Medulla oblongata (tissue), 1 donor: ENCODE results near the gene CRIP2.

Experiments
- DNase-seq: peaks from one replicate; pipeline ENCODE4 v3.0.0-alpha.2; 2015; ENCODE audit errors: extremely low spot score

Gene CRIP2, protein sequence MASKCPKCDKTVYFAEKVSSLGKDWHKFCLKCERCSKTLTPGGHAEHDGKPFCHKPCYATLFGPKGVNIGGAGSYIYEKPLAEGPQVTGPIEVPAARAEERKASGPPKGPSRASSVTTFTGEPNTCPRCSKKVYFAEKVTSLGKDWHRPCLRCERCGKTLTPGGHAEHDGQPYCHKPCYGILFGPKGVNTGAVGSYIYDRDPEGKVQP

DNA sequence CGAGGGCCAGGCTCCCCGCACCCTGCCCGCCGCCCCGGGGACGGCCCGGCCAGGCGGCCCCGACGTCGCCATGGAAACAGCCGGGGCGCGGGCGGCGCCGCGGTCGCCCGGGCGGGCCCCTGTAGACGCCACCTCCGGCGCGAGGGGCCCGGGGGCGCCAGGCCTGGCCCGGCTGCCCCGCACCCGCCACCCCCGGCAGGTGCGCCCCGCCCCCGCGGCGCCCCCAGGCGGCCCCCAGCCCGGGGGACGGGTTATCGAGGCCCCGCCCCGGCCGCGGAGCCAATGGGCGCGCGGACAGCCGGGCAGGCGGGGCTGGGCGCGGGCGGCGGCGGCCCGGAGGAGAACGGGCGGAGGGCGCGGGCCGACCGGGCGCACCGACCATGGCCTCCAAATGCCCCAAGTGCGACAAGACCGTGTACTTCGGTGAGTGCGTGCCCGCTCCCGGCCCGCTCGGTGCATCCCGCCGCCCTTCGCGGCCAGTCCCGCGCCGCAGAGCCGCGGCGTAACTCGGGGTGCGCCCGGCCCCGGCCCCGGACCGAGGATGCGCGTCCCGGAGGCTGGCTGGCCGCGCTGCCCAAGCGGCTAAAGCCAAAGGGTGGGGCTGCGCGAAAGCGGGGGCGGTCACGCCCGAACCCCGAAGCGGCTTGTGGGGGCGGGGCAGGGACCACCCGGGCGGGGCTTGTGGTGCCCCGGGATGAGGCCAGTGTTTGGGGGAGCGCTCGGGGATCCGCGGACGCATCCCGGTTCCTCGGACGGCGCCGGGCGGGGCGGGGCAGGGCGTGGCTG, at the start of gene CRIP2:
CRIP2 (plus strand) TSS at position 339 of the 786 bp plus-strand sequence; CDS start at position 381, 42 bp downstream.
- no peak for DNase-seq

DNA sequence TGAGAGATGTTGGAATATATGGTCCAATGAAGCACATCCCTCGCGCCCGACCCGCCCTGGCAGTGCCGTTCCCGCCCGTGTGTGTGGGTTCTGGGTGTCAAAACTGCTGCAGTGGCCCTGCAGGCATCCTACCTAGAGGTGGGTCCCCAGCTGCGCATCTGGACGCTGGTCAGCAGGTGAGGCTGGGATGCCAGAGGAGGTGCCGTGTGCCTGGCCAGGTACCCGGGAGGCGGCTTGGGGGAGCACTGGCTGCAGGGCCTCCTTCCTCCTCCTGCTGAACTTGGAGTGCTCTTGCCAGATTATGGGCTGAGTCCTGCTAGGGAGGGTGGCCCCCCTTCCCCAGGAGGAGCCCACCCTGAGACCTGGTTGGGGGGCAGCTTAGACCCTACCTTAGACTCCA, 49.8 kb upstream of the CRIP2 start:
- DNase-seq = no peak

DNA sequence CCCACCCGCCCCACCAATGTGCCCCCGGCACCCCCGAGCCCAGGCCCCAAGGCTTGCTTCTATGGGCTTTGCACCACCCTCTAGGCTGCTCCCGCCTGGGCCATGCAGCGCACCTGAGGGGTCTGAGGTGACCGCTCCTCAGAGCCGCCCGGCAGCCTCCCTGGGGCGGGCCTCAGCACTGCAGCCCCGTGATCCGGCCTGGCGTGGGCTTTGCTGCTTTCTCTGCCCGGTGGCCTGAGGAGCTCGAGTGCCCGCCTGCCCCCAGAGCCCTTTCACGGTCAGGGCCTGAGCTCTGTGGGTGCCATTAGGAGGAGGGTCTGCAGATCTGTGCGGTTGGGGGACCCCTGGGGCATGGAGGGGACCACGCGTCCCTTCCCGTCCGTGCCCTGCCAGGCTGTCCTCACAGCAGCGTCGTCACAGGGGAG, 48.8 kb upstream of the CRIP2 start:
- no peak for DNase-seq

DNA sequence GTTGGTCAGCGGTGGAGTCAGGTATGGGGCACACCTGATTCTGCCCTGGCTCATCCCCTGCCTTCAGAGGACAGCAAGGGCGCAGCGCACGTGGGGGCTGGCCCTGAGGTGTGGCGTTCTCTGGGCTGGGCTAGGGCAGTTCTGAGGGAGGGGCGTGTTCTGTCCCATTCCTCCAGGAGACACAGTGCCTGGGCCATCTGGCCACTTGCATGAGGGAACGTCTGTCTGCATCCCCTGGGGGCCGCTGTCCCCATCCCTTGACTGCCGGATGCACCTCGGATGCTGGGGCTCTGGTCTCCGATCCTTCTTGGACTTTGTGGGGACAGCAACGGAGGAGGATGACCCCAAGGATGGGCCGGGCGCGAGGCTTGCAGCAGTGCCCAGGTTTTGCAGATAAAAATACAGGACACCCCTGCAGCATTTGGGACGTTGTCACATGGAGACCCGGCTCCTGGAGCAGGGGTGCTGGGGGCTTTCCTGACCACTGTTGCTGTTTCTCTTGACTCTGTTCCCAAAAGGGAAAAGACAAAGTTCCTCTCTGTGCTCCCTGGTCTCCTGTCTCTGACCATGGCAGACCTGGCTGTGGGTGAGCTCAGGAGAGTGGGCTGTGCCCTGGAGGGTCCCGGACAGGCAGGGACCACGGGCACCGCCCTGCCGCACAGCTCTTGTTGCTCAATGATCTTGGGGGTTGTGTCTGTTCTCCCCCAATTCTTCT, 48.0 kb upstream of the CRIP2 start:
- no peak for DNase-seq

DNA sequence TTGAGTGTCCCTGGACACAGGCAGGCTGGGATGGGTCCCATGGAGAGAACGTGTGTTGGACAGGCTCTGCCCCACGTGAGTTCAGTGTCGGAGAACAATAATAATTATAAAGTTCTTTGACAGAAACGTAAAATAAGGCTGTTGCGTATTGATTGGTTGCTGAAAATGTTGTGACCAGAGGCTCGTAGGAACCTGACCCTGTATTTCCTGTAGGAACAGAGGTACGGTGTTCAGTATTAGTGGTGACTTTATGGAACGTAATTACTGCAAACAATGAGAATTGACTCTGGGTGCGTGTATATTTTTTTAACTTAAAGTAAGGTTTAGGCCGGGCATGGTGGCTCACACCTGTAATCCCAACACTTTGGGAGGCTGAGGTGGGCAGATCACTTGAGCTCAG, 47.2 kb upstream of the CRIP2 start:
- no peak for DNase-seq

DNA sequence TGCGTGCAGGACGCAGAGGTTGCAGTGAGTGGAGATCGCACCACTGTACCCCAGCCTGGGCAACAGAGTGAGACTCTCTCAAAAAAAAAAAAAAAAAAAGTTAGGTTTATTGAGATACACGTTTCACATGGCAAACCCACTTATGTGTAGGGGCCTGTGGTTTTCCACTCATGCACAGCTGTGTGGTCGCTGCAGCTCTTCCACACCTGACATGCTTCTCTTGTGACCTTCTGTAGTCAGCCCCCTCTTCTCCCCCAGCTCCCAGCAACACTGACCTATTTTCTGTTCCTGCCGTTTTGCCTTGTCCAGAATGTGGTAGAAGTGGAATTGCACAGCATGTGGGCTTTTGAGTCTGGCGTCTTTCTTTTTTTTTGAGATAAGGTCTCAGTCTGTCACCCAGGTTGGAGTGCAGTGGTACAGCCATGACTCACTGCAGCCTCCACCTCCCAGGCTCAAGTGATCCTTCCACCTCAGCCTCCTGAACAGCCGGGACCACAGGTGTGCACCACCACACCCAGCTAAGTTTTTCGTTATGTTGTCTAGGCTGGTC, 46.6 kb upstream of the CRIP2 start:
- no peak for DNase-seq

DNA sequence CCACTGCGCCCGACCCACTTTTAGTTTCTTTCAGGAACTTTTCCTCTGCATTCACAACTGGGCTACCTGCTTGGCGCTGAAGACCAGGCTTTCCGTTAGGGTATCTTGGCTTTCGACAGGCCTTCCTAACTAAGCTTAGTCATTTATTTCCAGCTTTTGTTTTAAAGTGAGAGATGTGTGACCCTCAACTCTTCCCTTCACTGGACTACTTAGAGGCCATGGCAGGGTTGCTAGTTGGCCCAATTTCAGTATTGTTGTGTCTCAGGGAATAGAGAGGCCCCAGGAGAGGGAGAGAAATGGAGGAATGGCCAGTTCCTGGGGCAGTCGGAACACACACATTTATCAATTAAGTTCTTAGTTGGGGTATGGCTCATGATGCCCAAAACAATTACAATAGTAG, 44.6 kb upstream of the CRIP2 start:
- DNase-seq = no peak

DNA sequence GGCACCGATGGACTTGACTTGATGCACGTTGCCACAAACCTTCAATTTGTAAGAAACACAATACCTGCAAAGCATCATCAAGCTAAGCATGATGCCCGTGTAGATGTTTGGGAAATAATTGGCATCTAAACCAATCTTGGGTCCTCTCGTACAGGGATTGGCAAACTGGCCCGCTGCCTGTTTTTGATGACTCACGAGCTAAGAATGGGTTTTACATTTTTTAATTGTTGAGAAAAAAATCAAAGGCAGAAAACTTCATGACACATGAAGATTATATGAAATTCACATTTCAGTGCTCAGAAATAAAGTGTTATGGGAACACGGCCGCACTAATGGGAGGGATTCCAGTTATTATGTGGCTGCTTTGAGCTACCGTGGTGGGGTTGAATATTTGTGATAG, 44.1 kb upstream of the CRIP2 start:
- DNase-seq = no peak

DNA sequence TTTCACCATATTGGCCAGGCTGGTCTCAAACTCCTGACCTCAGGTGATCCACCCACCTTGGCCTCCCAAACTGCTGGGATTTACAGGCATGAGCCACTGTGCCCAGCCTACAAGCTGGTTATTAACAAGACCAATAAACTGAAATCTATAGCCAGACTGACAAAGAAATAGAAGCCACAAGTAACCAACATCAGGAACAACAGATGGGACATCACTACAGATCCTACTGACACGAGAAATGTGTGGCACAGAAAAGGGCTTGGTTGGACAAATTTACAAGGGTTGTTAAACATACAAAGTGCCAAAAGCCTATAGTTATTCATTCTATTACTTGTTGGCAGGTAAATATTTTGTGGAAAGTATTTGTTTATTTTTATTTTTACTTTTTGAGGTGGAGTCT, 43.4 kb upstream of the CRIP2 start:
- no peak for DNase-seq

DNA sequence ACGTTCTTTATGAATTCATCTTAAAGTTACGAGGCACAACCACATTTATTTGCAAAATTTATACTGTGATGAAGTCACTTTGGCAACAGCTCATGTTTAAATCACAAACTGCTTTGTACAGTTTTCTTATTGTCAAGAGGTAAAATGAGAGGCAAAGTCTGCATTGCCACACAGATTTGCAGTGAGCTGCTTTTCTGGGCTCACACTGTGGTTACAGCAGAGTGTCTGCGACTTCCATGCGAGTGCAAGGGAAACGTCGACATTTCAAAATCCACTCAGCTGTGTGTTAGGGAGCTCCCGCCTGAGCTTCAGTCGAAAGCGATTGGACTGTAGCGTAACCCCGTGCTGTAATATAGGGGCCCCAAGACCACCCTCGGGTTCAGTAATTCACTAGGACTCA, 42.0 kb upstream of the CRIP2 start:
- DNase-seq = no peak

DNA sequence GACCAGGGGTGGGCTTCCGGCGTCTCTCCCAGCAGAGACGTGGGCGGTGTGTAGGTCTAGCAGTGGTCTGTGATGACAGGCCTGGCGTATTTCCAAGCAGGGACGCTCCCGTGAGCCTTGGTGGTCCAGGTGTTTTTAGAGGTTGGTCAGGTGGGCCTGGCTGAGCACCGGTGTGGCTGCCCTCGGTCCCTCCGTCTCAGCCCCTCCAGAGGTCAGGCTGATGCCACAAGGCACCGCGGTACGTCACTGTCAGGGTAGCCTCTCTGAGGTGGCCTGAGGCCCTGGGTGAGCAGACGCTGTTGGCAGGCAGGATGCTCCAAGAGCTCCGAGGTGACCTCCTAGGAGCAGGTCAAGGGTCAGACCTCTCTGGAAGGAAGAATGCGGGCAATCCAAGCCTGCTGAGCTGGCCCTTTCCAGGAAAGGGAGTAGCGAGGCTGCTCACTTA, 41.4 kb upstream of the CRIP2 start:
- no peak for DNase-seq

DNA sequence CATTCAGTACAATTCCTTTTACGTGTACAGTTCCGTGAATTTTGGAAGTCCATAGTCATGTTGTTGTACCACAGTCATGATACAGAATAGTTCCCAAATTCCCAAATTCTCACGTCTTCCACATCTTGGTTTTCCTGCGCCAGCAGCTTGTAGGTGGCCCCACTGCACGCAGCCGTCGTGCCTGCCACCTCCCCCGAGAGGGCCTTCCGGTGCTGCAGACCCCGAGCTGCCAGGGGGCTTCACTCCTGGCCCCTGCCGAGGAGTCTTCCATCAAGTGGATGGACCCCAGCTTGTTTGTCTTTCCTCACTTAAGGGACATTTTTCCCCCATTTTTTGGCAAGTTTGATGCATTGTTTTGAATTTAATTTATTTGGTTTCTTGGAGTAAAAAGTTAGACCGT, 38.2 kb upstream of the CRIP2 start:
- DNase-seq = no peak

DNA sequence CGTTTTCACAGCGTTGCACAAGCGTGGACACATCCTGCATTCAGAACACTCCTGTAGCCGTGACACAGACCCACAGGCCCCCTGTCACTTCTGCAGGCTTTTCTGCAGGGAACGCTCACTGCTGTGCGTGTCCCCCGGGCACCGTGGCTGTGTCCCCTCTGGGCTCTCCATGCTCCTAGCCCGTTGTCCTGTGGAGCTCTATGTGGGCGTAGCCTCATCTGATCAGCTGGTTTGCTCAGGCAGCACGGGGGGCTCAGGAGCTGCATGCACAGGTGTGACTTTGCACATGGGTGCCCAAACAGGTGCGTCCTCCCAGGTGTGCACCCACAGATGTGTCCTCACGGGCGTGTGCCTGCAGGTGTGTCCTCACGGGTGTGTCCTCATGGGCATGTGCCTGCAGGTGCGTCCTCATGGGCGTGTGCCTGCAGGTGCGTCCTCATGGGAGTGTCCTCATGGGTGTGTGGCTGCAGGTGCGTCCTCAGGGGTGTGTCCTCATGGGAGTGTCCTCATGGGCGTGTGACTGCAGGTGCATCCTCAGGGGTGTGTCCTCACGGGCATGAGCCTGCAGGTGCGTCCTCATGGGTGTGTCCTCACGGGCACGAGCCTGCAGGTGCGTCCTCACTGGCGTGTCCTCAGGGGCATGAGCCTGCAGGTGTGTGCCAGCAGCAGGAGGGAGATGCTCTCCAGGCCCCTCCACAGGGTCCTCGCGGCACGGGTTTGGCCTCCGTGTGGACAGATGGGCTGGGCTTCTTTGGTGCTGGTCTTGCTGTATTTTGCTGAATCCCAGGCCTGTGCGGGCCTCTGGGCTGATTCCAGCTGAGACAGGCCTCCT, 37.5 kb upstream of the CRIP2 start:
- DNase-seq = no peak

DNA sequence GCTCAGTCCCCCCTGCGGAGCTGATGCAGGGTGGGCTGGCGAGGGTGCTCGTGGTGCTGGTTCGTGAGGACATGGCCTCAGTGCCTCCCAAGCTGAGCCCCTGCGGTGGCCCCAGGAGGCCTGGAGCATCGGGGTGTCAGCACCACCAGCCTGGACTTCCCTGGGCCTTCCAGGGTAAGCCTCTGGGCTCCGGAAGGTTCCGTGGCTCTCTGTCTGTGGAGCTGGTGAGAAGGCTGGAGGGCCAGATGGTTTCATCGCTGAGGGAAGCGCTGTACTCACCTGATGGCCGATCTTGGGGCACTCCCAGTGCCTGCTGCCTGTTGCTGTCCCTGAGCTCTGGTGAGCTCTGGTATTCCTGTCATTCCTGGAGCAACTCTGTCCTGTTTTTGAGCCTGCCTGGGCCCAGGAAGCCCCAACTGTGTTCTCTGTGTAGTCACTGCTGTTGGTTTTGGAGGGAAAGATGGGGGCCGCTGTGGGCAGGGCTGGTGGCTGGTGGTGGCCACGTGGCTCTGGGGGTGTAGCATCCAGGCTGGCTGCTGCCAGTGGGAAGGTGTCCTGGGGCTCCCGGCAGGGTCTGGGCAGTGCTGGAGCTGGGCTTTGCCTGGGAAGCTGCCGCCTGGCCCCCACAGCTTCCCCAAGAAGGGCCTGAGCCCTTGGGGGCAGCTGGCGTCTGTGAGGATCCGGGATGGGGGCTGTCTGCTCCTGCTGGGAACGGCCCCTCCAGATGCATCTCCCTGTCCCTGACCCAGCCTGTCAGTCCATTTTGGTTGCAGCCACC, 36.7 kb upstream of the CRIP2 start:
- no peak for DNase-seq

DNA sequence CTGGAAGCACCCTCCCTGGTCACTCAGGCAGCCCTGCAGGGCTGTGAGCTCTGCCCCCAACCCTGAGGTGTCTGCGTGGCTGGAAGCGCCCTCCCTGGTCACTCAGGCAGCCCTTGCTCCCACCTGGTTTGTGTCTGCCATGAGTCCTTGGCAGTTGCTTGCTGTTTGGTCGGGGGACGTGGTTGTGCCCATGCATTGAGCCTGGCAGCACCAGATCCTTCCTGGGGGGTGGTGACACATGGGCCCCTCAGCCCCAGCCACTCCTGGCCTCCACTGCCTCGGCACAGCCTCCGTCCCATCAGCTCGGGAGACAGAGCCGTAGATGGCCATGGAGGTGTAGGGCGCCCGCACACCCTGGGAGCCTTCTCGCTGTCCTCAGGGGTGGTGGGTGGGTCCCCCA, 35.4 kb upstream of the CRIP2 start:
- no peak for DNase-seq

DNA sequence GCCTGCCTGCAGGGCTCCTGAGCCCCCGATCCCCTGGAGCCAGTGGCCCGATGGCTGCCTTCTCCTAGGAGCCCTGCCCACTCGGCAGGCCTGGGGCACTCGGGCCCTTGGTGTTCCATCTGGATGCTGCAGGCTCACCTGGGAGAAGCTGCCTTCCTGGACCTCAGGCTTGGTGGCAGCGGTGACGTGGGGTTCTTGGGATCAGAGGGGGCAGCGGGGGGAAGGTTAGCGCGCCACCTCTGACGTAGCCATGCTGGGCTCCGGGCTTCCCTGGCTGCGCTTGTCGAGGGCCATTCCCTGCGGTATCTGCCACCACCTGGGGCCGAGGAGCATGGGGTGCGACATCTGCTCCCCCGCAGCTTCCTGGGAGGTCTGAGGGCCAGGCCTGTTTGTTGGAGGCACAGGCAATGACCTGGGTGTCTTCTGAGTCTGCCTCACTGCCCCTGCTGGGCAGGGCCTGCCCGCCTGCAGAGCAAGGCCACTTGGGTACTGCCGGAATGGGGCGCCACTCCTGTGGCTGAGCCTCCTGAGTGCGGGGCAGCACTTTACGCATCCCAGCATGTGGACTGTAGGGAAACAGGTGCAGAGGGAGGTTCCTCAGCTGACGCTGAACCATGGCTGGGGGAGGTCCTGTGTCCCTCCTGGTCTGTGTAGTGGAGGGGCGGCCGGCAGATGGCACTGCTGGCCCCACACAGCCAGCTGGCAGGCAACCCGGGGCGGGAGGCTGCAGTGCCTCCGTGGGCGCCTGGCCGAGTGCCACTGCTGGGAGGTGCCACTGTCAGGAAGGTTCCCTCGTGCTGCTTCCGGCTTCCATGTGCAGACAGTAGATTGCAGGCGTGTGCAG, 34.7 kb upstream of the CRIP2 start:
- DNase-seq = no peak

DNA sequence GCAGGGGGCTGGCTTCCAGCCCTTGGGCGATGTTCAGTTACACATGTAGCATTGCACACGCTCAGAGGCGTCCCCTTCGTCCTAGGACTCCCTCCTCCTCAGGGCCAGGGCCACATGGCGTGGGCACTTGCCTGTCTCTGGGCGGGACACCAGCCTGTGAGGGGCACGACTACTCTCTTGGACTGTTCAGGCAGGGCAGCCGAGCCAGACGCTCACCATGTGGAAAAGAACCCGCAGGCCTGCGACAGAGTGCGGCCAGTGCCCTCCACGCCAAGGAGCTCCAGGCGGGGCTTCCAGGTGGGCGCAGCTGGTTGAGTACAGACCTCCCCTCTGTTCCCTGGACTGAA, 34.1 kb upstream of the CRIP2 start:
- DNase-seq = no peak

DNA sequence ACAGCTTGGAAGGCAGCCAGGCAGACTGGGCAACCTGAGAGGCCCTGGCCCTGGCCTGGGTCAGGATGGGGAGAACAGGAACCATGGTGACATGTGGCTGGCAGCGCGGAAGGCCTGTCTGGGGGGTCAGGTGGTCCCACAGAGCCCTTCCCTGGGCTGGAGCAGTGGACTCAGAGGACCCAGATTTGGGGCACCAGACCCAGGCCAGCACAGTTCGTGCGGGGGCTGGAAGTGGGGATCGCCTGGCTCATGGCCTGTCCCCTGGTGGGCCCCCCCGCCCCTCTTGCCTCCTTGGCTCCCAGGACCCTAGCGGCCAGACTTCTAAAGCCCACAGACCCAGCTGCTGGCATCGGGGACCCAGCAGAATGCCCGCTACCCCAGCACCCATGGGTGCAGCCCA, 33.6 kb upstream of the CRIP2 start:
- DNase-seq = no peak

DNA sequence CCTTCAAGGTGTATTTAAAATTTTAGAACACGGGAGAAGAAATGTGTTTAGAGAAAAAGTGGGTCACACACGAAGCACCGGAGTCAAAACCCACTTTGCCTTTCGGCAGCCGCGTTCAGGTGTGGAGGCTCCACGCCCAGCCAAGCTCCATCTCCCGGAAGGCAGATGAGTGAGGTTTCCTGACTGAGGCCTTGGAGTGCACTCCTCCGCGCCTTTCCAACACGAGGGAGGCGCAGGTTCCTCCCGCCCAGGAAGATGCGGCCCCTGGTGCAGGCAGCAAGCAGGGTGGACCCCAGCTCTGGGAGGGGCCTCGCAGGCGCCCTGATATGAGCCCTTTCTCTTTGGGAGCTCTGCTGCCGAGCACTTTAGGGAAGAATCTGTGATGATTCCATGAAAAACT, 32.5 kb upstream of the CRIP2 start:
- DNase-seq = no peak

DNA sequence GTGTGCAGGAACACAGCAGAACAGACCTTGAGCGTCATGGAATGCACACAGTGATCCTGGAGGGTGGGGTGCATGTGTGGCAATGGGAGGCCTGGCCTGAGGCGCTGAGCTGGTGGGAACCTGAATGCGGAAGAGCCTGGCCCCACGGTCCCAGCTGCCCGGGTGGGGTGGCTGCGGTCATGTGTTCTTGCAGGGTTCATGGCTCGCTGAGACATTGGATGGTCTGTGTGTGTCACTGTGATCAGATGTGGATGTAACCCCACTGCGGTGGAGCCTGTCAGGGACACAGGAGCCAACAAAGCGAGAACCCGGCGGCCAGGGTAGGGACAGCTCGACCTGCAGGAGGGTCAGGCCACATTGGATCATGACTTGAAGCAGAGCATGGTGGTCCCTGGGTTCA, 31.8 kb upstream of the CRIP2 start:
- no peak for DNase-seq
